Effector memory CD4-positive, alpha-beta T cell (primary cell): ENCODE data around the gene BSND.

ENCODE experiments used
- DNase-seq, 3 donors: peaks; one replicate each; pipeline ENCODE4 v3.0.0-alpha.2; 2020
- H3K27ac ChIP-seq: 2 replicates; pipeline ENCODE4 v1.7.0; 2013; ENCODE audit warnings: mild to moderate bottlenecking, low read length, moderate library complexity; ENCODE audit not compliant: insufficient read depth, poor library complexity, severe bottlenecking
- H3K27me3 ChIP-seq: replicated peaks from 2 replicates; pipeline ENCODE4 v1.7.0; 2013; ENCODE audit warnings: mild to moderate bottlenecking, low read length; ENCODE audit not compliant: insufficient read depth, control insufficient read depth, poor library complexity, severe bottlenecking
- H3K36me3 ChIP-seq: 2 replicates; pipeline ENCODE4 v1.7.0; 2013; ENCODE audit warnings: mild to moderate bottlenecking, low read length, moderate library complexity; ENCODE audit not compliant: control insufficient read depth, insufficient read depth
- H3K4me1 ChIP-seq: 2 replicates; pipeline ENCODE4 v1.7.0; 2013; ENCODE audit warnings: low read length, mild to moderate bottlenecking; ENCODE audit not compliant: control insufficient read depth, insufficient read depth, poor library complexity, severe bottlenecking
- H3K4me3 ChIP-seq: 2 replicates; pipeline ENCODE4 v1.7.0; 2013; ENCODE audit warnings: low read length, low read depth, mild to moderate bottlenecking; ENCODE audit not compliant: insufficient read depth, poor library complexity, severe bottlenecking
- H3K9me3 ChIP-seq: 2 replicates; pipeline ENCODE4 v1.7.0; 2013; ENCODE audit warnings: mild to moderate bottlenecking, low read length, moderate library complexity; ENCODE audit not compliant: control insufficient read depth

BSND gene

GRCh38 chr1:54975356-54976108 is 23.2 kb upstream of the BSND start:
- no peaks in the 10 kb centered on the region for H3K27me3 ChIP-seq
- no peak overlapping the region for H3K27ac ChIP-seq
- no peak for DNase-seq
- H3K4me1 ChIP-seq = no peaks in the 10 kb centered on the region
- no peak overlapping the region for H3K4me3 ChIP-seq
- no peaks in the 10 kb centered on the region for H3K9me3 ChIP-seq
- H3K36me3 ChIP-seq = no peaks in the 10 kb centered on the region

GRCh38 chr1:54976747-54977146 is 22.0 kb upstream of the BSND start:
- Histone ChIP-seq H3K36me3 (no peaks in the 10 kb centered on the region), H3K9me3 (no peaks in the 10 kb centered on the region), H3K4me3 (no peak overlapping the region), H3K27ac (no peak overlapping the region), H3K4me1 (no peaks in the 10 kb centered on the region), H3K27me3 (no peaks in the 10 kb centered on the region)
- DNase-seq = no peak

DNA sequence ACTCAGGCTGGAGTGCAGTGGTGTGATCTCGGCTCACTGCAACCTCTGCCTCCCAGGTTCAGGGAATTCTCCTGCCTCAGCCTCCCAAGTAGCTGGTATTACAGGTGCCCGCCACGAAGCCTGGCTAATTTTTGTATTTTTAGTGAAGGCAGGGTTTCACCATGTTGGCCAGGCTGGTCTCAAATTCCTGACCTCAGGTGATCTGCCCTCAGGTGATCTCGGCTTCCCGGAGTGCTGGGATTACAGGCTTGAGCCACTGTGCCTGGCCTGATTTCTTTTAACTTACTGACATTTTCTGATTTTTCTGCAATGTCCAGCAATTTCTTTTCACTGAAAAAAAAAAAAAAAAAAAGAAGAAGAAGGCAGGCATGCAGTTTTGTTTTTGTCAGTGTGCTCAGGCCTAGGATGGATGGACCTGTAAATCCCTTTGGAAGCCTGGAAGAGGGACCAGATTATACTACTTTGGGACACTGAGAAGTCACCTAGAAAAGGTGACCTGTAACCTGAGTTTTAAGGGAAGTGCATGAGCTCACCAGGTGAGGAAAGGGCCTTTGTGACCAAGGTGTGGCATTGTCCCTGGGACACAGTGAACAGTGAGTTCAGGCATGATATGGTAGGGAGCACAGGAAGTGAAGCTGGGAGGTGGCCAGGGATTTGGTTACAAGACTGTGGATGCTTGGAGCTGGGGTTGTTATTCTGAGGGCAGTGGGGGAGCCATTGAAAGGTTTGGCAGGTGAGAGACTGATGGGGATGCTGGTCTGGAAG is 21.0 kb upstream of the BSND start:
- H3K4me1 ChIP-seq = no peaks in the 10 kb centered on the region
- peaks cover 5% of the 10 kb centered on the region for H3K27me3 ChIP-seq
- DNase-seq = no peak
- no peaks in the 10 kb centered on the region for H3K36me3 ChIP-seq
- no peak overlapping the region for H3K27ac ChIP-seq
- H3K4me3 ChIP-seq = no peak overlapping the region
- H3K9me3 ChIP-seq = no peaks in the 10 kb centered on the region

DNA sequence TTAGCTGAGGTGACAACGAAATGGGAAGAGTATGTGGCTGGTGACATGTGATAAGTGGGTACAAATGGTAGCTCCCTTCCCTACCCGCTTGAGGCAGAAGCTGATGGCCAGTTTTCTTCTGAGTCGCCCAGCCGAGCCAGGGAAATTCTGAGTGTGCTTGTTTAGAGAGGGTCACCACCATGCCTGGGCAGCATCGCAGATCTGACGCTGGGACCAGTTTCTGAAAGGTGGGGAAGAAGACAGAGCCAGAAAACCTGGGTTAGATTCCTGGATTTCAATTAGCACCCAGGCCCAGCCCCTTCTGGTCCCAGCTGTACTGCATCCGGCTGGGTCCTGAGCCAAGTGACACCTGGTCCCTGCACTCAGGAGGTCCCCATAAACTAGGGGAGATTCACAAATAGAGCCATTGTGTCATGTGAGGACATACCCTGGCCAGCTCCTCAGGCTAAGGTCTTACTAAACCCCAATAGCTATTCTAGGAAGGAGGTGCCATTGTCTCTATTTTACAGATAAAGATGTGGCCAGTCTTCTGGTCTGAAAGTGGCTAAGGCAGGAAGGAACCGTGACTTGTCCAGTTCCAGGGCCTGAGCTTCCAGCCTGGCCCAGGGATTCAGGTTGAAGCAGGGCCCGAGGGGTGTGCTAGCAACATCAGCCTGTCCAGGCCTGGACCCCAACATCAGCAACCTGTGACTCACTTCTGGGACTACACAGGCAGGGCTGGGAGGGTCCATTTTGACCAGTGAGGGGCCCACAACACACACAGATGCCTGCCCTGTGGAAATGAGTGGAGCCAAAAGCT is 20.0 kb upstream of the BSND start:
- Histone ChIP-seq H3K9me3 (no peaks in the 10 kb centered on the region), H3K27me3 (peaks cover 5% of the 10 kb centered on the region), H3K4me1 (no peaks in the 10 kb centered on the region), H3K27ac (no peak overlapping the region), H3K36me3 (no peaks in the 10 kb centered on the region), H3K4me3 (no peak overlapping the region)
- no peak for DNase-seq

DNA sequence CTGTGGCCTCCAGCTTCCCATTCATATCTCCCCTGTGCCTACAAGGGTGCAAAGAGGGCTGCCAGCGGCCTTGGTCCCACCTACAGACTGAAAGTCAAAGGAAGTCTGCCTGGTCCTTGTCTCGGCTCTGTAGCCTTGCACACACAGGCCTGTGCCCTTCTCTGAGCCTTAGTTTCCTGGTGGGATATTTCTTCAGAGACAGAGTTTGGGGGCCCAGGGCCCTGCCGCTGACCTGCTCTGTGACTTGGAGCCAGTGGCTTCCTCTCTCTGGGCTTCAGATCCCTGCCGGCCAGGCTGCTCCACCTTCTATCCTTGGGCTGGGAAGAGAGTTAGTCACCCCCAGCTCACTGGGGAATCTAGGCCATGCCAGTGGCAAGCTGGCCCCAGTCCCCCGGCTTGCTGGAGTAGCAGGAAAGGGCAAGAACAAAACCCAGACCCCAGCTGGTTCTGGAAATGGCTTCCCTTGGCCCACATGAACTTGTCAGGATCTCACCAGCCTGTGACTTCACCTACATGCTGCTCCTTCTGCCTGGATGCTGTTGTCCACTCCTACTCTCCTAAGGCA is 19.3 kb upstream of the BSND start:
- Histone ChIP-seq H3K4me3 (no peak overlapping the region), H3K9me3 (no peaks in the 10 kb centered on the region), H3K27ac (no peak overlapping the region), H3K4me1 (no peaks in the 10 kb centered on the region), H3K36me3 (no peaks in the 10 kb centered on the region), H3K27me3 (peaks cover 5% of the 10 kb centered on the region)
- no peak for DNase-seq

DNA sequence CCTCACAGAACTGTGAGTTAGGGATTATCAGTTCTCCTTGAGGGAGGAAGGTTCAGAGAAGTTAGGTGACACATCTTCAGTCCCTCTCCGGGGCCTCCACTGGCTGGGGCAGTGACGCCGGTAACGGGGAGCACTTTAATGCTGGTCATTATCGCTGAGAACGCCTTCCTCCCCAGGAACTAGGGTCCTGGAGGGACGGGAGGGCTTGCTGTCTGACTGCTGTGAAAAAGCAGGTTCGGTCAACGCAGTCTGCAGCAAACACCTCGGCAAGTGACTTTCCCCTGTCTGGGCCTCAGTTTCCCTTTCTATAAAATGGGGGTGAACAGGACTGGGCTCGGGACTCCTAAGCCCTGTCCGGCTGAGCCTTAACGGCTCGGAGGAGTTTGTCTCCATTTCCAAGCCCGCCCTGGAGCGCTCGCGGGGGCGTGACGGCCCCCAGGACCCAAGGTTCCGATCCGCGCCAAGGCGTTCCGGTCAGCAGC is 18.6 kb upstream of the BSND start:
- H3K4me1 ChIP-seq = no peaks in the 10 kb centered on the region
- no peak overlapping the region for H3K27ac ChIP-seq
- DNase-seq = no peak
- no peaks in the 10 kb centered on the region for H3K36me3 ChIP-seq
- peaks cover 5% of the 10 kb centered on the region for H3K27me3 ChIP-seq
- H3K9me3 ChIP-seq = no peaks in the 10 kb centered on the region
- no peak overlapping the region for H3K4me3 ChIP-seq

GRCh38 chr1:54980528-54981241 is 18.0 kb upstream of the BSND start, which contains the start of gene TMEM61:
Gene TMEM61, plus strand, starts transcription at chr1:54980628. Its CDS starts 438 bp downstream, at chr1:54981066.
- Histone ChIP-seq H3K4me3 (no peak within 1 kb of the TSS), H3K27me3 (peaks cover 5% of the 10 kb centered on the region), H3K4me1 (no peaks in the 10 kb centered on the region), H3K9me3 (no peaks in the 10 kb centered on the region), H3K27ac (no peak within 1 kb of the TSS), H3K36me3 (no peaks in the 10 kb centered on the region)
- no peak for DNase-seq

DNA sequence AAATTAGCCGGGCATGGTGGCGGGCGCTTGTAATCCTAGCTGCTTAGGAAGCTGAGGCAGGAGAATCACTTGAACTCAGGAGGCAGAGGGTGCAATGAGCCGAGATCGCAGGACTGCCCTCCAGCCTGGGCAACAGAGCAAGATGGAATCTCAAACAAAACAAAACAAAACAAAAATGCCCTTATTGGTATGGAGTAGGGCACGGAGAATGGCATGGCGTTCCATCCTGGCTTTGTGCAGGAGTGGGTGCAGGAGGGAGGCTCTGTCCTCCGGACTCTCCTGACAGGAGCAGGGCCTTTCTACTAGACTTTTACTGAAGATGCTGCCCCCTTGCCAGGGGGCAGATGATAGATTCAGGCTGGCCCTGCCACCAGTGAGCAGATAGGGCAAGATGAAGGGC is 17.3 kb upstream of the BSND start:
- Histone ChIP-seq H3K4me3 (no peak overlapping the region), H3K27ac (no peak overlapping the region), H3K27me3 (peaks cover 5% of the 10 kb centered on the region), H3K36me3 (no peaks in the 10 kb centered on the region), H3K9me3 (no peaks in the 10 kb centered on the region), H3K4me1 (no peaks in the 10 kb centered on the region)
- DNase-seq = no peak

GRCh38 chr1:54982739-54983138 is 16.0 kb upstream of the BSND start:
- no peaks in the 10 kb centered on the region for H3K9me3 ChIP-seq
- no peaks in the 10 kb centered on the region for H3K4me1 ChIP-seq
- H3K27ac ChIP-seq = no peak overlapping the region
- H3K36me3 ChIP-seq = no peaks in the 10 kb centered on the region
- H3K4me3 ChIP-seq = no peak overlapping the region
- no peak for DNase-seq
- peaks cover 5% of the 10 kb centered on the region for H3K27me3 ChIP-seq
